ENCODE results near the gene DMRTA2. TPM values are rescaled to one million over a fixed set of nuclear protein-coding genes. Genes with fewer than 3 reads are reported as not detected.

DMRTA2 gene
- total and polyA plus RNA-seq, 2 of the 8 experiments (the other 6 are each of a cell fraction or from before 2014, with no cell fraction given), result not detected

GRCh38 chr1:50458507-50458906 is 35.3 kb upstream of the DMRTA2 start (continued):
- TF ChIP-seq JUND (IDR thresholded peaks at IDR 0.05; ENCODE audit: low read length) (no peak), SIX5 (IDR thresholded peaks at IDR 0.05; ENCODE audit: low read depth, low read length) (no peak)

All from H1 (cell line).